Measurements from ENCODE around the gene HMCES.
"Not testable (repeated sequence)": the region's sequence is repeated elsewhere in the genome, so short reads cannot be mapped to it uniquely, and the experiment has no call there.

Gene HMCES

DNA sequence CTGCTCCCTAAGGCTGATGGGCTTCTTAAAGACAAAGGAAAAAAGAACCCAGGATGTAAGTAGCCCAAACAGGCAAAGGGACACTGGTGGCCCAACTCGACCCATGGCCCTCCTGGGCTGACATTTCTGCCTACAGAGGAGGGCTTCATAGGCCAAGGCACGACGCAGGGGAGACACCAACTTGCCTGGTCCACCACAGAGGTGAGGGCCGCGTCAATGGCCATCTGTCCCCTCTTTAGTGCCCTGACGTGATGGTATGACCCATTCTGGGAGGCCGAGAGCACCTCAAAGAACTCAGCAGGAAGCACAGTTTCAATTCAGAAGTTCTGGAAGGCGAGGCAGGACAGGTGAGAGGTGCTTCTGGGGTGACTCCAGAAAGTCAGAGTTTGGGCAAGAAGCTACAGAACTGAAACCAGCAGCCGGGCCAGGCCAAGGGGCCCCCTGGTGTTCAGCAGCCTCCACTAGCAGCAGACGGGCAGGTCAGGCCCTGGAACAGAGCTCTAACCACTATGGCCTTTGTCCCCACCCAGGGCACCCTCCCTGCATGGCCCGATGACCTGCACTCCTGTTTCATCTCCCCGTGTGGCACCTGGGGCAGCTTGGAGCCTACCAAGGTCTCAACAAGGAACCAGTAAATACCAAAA lies 45.1 kb downstream of the HMCES start:
- DNase-seq = no peak

DNA sequence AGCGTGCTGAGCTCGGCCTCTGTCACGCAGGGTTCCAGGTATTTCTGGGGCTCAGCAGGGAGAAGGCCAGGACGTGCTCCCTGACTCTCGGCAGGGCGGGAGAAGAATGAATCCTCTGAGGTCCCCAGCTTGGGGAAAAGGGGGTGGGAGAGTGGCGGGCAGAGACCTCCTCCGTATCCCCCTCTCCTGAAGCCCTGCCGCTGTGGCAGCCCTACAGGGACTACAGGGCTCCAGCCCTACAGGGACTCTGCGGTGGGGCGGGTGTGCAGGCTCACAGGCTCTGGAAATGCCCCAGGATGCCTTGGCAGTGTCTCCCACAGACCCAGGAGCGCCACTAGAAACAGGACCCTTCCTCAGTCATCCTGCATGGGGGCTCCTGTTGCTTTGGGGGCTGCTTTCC lies 46.2 kb downstream of the HMCES start:
- no peak for DNase-seq

DNA sequence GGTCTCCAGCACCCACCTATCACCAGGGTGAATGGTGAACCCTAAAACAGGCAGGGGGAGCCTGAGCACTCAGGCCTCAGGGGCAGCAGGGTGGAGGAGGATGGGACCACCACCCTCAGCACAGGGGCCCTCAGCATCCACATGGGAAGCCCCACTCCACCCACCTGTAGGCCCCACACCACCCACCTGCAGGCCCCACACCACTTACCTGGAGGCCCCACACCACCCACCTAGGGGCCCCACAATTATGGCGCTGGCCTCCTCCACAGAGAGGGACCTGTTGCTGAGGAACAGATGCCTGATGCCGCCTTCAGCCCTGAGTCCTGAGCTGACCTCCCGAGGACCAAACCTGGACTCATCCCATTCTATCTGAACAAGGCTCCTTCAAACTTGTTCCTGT lies 46.7 kb downstream of the HMCES start:
- no peak for DNase-seq

DNA sequence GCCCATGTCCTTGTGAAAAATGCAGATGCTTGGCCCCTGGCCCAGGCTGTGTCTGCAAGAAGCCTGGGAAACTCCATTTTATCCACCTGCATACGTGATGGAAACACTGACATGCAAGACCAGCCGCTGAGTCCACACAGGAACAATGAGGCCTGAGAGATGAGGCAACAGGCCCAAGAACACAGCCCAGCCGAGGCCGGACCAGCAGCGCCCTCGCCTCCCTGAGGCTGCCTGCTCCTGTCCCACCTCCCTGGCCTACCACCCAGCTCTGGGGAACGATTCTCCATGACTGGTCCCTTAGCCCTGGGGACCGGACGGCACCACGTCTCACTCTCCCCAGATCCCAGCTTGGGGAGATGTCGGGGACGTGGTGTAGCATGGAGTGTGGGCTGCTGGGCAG lies 47.5 kb downstream of the HMCES start:
- no peak for DNase-seq

DNA sequence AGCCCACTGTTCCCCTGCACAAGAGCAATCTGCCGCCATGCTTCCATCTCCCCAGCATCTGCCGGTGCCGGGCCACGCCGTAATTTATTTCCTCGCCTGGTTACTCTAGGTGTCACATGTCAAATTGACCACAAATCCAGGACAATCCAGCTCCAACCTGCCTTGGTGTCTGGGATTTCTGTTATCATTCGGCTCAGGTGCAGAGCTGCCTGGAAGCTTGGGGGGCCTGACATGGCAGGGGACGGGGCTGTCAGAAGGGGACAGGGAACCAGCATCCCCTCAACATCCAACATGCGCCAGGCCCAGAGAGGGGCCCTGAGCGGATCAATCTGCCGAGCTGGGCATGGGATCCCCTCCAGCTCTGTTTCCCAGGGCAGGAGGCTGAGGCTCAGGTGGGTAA lies 47.9 kb downstream of the HMCES start:
- DNase-seq = no peak

DNA sequence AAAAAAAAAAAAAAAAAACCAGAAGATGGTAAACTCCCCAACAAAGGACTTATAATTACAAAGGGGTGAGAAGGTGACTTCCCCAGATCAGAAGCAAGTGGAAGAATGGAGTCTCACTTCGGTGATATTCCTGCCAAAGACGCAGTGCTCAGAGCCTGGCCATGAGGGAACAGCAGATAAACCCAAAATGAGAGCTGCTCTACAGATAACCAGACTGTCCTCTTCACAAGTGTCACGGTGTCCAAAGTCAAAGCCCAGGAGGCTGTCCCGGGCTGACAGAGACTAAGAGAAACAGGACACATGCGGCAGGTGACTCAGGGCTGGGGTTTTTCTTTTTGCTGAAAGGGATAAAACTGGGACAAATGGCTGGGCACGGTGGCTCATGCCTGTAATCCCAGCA lies 48.8 kb downstream of the HMCES start:
- DNase-seq = no peak

DNA sequence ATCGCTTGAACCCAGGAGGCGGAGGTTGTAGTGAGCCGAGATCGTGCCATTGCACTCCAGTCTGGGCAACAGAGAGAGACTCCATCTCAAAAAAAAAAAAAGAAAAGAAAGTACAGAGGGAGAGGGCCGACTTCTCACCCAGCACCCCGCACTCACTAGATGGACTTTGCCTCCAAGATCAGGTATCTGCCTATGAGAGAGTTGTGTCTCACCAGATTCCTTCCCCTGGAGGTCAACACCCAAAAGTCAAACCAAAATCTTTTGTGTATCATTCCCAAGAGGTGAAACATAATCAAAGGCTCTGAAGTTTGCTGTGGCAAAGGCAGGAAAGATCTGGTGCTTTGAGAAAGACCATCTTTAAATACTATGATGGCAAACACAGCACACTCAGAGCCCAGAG lies 51.2 kb downstream of the HMCES start:
- no peak for DNase-seq

DNA sequence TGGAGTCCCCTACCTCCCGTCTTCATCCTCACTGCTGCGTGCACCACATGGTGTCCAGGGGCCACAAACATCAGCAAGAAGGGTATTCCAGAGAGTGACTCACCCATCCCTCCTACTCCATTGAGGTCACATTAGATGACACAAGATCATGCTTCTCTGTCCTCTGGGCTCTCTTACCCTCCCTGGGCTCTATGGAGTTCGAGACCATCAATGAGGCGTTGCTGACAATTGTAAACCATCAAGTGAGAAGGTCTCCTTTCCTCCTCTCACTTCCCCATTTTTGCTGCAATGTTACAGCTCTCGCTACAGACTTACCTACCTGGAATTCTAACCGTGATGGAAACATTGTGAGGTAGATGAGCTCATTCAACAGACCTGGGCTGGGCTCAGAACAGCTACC lies 51.7 kb downstream of the HMCES start:
- DNase-seq = no peak

DNA sequence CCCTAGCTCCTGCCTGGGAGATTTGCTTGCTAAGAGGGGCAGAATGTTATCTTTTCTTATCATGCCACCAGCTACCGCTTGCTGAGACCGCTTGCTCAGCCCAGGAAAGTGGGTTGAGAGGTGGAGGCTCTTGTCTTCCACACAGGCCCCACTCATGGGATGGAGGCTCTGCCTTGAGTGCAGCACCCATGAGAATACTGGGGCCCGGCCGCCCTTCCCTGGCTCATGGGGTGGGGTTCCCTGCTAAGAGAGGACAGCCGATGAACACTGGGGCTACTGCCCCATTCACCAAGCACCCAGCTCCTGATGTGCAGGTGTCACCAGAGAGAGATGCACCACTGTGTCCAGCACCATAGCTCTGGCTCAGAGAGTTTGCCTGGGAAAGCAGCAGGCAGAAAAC lies 55.2 kb downstream of the HMCES start:
- no peak for DNase-seq

DNA sequence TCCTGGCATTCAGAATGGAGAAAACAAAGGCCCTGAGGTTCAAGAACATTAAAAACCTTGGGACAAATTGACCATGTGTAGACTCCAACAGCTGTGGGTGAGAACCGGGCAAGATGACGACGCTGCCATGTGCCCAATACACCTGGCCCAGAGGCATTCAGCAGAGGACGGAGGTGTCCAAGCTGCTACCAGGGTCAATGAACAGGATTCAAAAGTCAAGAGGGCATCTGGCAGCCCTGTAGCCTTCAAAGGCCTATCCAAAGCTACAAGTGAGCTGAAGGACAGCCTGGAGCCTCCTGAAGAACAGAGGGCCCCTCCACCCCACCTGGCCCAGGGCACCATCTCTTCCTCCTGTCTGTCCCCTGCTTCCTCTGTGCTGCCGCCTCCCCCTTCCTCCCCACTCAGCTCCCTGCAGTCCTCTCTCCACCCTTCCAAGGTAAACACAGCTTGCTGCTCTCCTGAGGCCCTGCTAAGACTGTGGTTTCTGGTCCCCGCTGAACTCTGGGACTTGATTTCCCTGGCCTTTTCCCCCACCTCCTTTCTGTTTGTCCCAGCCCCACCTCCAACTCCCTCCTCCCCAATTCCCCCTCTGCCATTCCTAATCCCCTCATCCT lies 57.5 kb downstream of the HMCES start:
- DNase-seq = no peak

DNA sequence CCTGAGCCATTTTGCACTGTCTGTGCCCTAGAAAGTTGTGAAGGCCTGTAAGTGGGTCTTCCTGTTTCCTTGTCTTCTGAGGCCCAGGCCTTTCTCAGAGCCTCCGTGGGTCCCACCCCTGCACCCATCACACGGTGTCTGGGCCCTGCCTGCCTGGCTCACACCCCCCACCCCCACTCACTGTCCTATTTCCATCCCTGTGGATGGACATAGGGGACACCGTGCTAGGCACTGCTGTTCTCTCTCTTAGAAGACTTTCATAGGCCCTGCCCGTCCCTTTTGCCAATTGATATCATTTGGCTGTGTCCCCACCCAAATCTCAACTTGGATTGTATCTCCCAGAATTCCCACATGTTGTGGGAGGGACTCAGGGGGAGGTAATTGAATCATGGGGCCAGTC lies 59.0 kb downstream of the HMCES start:
- DNase-seq = not testable (repeated sequence)

DNA sequence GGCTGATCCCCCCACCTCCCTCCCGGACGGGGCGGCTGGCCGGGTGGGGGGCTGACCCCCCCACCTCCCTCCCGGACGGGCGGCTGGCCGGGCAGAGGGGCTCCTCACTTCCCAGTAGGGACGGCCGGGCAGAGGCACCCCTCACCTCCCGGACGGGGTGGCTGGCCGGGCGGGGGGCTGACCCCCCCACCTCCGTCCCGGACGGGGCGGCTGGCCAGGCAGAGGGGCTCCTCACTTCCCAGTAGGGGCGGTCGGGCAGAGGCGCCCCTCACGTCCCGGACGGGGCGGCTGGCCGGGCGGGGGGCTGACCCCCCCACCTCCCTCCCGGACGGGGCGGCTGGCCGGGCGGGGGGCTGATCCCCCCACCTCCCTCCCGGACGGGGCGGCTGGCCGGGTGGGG lies 60.5 kb downstream of the HMCES start:
- DNase-seq = not testable (repeated sequence)

DNA sequence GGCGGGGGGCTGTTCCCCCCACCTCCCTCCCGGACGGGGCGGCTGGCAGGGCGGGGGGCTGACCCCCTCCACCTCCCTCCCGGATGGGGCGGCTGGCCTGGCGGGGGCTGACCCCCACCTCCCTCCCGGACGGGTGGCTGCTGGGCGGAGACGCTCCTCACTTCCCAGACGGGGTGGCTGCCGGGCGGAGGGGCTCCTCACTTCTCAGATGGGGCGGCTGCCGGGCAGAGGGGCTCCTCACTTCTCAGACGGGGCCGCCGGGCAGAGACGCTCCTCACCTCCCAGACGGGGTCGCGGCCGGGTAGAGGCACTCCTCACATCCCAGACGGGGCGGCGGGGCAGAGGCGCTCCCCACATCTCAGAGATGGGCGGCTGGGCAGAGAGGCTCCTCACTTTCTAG lies 61.2 kb downstream of the HMCES start:
- not testable (repeated sequence) for DNase-seq

DNA sequence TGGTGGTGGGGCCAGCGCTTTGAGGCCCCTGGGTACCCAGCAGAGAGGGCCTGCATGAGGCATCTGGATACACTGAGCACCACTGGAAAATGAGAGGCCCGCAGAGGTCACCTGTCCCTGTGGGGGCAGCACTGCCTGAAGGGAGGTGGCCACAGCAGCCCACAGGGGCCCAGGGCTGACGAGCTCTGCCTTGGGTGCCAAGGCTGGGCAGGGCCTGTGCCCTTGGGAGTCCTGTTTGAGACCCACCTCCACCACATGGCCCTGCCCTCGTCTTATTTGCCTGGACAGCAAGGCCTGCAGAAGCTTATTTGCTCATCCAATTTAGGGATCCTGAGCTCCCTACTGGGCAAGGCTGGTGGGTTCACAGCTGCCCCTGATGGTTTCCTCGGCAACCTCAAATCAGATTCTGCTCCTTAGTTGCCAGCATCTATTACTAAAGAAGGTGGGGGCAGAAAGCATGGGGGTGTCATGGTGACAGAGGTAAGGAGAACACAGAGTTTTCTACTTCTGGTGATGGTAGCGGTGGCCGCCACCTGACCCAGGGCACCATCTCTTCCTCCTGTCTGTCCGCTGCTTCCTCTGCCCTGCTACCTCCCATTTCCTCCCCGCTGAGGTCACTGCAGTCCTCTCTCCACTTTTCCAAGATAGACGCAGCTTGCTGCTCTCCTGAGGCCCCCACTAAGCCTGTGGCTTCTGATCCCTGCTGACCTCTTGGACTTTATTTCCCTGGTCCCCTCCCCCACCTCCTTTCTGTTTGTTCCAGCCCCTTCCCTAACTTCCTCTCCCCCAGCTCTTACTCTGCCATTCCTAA lies 62.9 kb downstream of the HMCES start:
- no peak for DNase-seq

DNA sequence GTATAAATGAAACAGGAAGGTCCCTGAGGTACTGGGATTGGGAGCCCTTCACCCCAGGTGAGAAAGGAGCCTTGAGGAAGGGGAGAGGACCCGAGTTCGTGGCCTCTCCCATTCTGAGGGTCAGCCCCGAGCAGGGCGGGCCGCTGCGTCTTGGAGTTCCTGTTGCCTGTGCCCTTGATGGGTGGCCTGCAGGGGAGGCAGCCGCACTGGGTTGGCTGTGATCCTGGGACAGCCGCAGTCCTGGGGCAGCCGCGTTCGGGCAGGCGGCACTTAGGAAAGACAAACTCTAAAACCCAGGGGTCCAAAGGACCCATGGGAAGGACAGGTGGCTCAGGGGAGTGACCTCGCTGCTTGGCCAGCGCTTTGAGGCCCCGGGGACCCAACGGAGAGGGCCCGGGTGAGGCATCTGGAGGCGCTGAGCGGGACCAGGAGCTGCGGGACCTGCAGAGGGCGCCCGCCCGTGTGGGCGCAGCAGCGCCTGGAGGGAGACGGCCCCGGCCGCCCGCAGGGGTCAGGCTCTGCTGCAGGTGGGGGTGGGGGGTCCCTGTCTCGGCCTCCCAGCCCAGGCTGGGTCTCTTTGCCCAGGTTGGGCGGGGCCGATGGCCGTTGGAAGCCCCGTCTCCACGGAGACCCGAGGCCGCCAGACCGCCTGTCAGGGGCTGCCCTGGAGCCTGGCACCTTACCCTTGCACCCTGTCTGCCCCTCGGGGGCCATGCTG lies 65.1 kb downstream of the HMCES start:
- DNase-seq = no peak

DNA sequence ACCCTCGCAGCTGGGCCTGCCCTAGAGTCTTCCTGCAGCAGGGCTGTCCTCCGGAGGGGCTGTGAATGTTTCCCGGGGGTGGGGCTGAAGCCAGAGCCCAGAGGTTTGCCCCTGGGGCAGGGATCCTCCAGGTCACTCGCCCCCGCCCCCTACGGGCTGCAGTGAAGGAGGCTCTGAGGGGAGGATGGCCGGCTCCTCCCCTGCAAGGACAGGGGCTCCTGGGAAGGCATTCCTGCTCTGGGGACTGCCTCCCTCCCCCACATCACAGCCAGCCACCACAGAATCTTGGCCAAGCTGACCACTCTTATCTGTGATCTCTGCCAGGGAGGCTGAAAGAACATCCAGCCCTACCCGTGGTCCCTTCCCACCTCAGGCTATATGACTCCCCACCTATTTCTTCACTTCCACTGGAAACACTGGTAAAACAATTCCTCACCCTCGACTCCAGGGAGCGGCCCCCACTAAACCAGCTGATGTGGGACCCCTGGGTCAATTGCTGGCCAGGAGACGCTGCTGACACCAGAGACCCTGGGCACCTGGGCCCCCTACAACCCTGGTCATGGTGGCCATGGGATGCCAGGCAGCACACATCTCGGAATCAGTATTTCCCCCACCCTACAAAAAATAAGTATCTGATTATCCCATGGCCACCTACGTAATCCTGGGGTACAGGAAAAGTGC lies 66.0 kb downstream of the HMCES start:
- DNase-seq = no peak

DNA sequence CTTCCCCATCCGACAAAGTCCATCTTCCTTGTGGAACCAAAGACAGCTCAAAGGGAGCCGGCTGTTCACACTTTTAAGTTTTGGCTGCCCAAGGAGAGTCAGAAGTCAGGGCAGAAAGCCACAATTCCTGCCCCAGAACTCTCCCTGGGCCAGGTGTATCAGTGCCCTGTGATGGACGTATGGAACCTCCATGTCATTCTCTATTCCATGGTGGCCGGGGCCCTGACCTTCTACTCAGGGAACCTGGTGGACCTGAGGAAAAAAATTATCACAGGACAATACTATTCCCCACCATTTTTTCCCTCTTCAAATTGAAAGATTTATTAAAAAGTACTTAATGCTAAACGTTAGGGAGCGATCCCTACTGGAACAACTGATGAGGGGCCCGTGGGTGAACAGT lies 66.6 kb downstream of the HMCES start:
- no peak for DNase-seq

DNA sequence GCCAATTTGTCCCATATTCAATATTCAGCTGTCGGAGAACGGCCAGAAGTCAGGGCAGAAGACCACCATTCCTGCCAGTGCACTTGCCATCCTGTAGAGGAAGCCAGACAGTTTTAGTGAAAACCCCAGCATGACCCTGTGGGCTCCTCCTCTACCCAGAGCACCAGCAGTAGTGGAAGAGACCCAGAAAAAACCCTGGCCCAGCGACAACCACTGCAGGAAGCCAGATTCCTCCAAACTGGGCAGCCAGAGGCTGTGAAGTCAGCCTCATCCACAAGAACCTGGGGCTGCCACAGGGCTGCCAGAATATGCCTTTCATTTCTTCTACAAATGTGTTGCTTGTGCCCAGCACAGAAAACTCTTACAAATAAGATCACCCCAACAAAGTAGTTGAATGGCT lies 67.3 kb downstream of the HMCES start:
- no peak for DNase-seq

DNA sequence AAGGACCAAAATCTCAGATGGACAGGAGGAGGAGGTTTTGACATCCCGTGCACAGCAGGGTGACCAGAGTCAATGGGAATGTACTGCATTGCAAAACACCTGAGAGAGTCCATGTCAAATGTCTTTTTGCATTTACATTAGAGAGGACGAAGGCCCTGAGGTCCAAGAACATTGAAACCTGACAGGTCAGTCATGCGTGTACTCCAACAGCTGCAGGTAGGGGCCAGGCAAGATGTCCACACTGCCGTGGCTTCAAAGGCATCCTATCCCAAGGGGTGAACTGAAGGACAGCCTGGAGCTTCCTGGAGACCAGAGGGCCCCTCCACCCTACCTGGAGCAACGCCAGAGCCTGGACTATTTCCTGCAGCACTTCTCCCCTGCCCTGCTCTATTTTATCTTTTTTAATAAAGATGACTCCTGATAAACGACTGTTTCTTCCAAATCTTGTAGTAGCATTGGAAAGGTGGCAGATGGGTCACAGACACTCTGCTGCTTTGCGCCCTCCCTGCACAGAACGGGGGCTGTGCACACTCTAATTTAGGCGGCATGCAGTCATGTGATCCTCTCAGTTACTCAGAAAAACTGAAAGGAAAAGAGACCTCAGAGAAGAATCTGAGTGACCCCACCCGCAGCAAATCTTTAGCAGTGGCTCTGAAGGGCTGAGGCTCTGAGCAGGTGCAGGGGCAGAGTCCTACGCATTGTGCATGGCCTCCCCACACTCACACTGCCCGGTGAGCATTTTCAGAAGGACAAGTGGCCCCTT lies 68.2 kb downstream of the HMCES start:
- no peak for DNase-seq

DNA sequence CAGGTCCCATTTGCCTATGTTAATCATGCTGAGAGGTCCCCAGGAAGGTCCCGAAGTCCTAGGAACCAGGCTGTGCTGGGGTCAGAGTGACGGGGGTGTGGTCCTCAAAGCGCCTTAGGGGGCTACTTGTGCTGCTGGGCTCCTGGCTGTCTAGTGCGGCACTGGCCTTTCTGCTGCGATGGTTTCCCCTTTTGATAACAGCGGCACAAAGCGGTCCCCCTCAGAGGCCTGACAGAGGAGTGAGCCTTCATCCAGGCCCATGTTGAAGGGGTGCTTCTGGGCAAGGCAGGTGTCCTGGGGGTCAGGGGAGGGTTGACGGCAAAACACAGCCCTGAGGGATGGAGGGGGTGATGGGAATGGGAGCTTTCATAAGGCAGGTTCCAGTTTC lies 68.8 kb downstream of the HMCES start:
- no peak for DNase-seq

DNA sequence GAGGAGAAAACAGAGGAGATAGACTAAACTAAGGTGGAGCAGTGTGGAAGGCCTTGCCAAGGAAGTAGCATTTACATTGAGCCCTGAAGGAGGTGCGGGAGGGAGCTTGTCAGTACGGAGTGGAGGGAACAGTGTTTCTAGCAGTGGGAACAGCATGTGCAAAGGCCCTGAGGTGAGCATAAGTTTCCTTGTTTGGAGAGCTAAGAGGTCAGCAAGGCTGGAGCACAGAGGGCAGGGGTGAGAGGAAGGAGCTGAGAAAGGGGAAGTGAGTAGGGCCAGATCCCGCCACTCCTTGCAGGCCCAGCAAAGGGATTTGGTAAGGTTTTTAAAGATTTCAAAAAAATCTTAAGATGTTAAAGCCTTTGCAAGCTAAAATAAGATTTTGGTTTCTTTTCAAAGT lies 70.1 kb downstream of the HMCES start:
- no peak for DNase-seq

DNA sequence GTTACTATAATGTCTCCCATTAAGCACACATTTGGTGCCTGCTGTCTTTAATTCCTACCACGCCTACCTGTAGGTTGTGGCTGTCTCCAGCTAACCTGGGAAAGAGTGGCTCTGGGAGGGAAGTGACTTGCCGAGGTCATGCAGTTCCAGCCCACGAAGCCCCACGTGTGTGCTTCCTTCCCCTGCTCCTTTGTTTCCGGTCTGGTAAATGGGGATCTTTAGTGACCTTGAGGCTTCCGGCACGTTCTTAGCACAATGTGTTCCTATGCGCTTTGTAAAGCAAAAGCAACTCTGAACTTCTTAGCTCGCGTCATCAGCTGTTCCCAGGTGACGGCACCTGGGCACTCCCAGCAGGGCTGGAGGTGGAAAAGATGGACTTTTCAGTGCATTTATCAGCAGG lies 70.5 kb downstream of the HMCES start:
- not testable (repeated sequence) for DNase-seq
